Omental fat pad (tissue), 4 donors: Measurements from ENCODE around the gene DNM2. TPM values are rescaled to one million over a fixed set of nuclear protein-coding genes. Genes with fewer than 3 reads are reported as not detected.

Experiments
- ATAC-seq: fragments of 150-250 bp; one replicate; pipeline ENCODE4 v1.9.1; 2016; ENCODE audit warnings: mild to moderate bottlenecking, moderate library complexity; ENCODE audit not compliant: low FRiP score
- DNase-seq: peaks from one replicate; pipeline ENCODE4 v3.0.0-alpha.2; 2019; ENCODE audit warnings: low spot score
- total RNA-seq, 4 donors: library from RNA; depleted of rRNA; stranded (reverse); fragments of >200 nt; gene quantifications; one replicate each; pipeline ENCODE4 v1.1.0, GENCODE V29; 2016
- TF ChIP-seq, protein P1 (sequence below), 3 donors: fragments of 450-650 bp; IDR thresholded peaks; one replicate each; pipeline ENCODE4 v1.5.1; 2016 to 2017; ENCODE audit warnings: antibody characterized with exemption in 3 of 3, mild to moderate bottlenecking in 3 of 3, moderate library complexity in 2 of 3

DNM2 gene
- total RNA-seq, 4 donors from 2014 or later = 76.5 to 135 (median 99.9) TPM

DNA sequence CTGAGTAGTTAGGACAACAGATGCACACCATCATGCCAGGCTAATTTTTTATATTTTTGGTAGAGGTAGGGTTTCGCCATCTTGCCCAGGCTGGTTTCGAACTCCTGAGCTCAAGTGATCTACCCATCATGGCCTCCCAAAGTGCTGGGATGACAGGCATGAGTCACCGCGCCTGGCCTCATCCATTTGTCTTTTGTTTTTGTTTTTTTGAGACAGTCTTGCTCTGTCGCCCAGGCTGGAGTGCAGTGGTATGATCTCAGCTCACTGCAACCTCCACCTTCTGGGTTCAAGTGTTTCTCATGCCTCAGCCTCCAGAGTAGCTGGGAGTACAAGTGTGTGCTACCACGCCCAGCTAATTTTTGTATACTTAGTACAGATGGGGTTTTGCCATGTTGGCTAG, 57.0 kb downstream of the DNM2 start:
- TF ChIP-seq, protein P1, sequence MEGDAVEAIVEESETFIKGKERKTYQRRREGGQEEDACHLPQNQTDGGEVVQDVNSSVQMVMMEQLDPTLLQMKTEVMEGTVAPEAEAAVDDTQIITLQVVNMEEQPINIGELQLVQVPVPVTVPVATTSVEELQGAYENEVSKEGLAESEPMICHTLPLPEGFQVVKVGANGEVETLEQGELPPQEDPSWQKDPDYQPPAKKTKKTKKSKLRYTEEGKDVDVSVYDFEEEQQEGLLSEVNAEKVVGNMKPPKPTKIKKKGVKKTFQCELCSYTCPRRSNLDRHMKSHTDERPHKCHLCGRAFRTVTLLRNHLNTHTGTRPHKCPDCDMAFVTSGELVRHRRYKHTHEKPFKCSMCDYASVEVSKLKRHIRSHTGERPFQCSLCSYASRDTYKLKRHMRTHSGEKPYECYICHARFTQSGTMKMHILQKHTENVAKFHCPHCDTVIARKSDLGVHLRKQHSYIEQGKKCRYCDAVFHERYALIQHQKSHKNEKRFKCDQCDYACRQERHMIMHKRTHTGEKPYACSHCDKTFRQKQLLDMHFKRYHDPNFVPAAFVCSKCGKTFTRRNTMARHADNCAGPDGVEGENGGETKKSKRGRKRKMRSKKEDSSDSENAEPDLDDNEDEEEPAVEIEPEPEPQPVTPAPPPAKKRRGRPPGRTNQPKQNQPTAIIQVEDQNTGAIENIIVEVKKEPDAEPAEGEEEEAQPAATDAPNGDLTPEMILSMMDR (IDR thresholded peaks at IDR 0.05) = no peak
- DNase-seq (no peak), ATAC-seq (no peak)

DNA sequence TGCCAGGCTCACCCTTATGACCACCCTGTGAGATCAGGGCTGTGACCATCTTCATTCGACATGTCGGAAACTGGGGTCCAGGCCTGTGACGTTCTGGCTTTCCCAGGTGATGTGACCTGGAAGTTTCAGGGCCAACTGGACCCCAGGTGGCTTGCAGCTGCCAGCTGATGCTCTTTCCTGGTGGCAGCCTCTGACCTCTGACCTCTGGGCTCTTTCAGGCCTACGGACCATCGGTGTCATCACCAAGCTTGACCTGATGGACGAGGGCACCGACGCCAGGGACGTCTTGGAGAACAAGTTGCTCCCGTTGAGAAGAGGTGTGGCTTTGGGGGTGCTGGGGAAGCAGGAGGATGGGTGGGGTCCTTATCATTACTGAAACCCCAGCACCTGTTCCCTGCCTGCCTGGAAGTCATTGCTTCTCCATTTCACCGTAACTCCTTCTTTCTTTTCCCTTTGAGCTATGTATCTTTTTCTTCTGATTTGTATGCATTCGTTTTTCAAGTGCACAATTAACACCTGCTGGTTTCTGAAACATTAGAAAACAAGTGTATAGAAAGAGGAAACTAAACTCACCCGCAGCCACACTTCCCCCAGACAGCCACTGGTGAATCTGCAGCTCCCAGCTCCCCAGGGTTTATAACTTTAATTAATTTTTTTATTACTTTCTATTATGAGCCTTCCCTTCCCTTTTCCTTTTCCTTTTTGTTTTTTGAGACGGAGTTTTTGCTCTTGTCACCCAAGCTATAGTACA, 59.2 kb downstream of the DNM2 start:
- no peak for ATAC-seq
- DNase-seq = no peak
- TF ChIP-seq, protein P1 (IDR thresholded peaks at IDR 0.05) = no peak

GRCh38 chr19:10780368-10780767, 62.5 kb downstream of the DNM2 start:
- DNase-seq = peak; percentile 45
- TF ChIP-seq, protein P1 (IDR thresholded peaks at IDR 0.05) = no peak
- peak; percentile 79 for ATAC-seq

GRCh38 chr19:10782795-10783194, 64.9 kb downstream of the DNM2 start:
- ATAC-seq = no peak
- no peak for DNase-seq
- TF ChIP-seq, protein P1 (IDR thresholded peaks at IDR 0.05) = no peak

DNA sequence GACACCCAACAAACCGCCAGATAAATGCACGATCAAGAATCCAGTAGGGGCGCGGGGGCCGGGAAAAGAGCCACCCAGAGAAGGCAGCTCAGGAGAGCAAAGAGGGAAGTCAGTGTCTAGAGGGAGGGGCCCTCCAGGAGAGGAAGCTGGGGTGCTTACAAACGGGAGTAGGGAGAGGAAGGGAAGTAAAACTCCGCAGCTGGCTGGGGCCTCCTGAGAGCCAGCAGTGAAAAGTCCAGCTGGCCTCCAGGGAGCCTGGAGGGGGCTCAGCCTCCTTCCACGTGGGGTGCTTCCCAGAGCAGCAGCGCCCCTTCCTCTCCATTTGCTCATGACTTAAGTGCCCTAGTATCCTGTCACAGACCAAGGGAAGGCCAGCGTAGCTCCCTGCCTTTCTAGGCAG, 66.4 kb downstream of the DNM2 start:
- TF ChIP-seq, protein P1 (IDR thresholded peaks at IDR 0.05) = no peak
- no peak for DNase-seq
- ATAC-seq = no peak

DNA sequence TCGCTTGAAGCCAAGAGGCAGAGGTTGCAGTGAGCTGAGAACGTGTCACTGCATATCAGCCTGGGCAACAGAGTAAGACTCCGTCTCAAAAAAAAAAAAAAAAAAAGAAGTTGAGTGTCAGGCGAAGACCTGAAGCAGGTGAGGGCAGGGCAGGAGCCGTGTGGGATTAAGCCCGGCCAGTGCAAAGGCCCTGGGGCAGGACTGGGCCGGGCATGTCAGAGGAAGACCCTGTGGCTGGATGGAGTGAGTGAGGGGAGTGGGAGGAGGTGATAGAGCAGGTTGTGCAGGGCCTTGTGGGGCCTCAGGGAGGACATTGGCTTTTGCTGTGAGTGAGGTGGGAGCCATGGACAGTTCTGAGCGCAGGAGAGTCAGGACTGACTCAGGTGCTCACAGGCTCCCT, 70.3 kb downstream of the DNM2 start:
- ATAC-seq (no peak), DNase-seq (no peak)
- TF ChIP-seq, protein P1 (IDR thresholded peaks at IDR 0.05) = no peak

DNA sequence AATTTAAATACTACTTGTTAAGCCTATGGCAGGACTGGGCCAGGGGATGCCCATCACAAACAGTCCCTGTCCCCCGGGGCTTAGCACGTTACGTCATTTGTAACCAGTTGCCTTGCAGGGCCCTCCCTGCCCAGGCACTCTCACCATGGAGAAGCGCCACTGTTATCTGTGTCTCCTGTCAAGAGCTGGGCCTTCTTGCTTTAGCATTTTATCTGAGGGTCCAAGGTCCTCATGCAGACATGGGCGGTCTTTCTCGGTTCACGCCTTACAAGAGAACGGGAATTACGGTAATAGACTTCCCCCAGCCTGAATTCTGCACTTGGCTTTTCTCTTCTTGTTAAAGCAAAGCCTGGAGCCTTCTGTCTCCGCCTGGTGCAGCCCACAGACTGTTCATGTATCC, 72.0 kb downstream of the DNM2 start:
- DNase-seq (no peak), ATAC-seq (no peak)
- TF ChIP-seq, protein P1 (IDR thresholded peaks at IDR 0.05) = no peak
